GM12878 (cell line): Measurements from ENCODE around the gene SF1. TPM values are rescaled to one million over a fixed set of nuclear protein-coding genes. Genes with fewer than 3 reads are reported as not detected.

Experiments used
- ATAC-seq: fragments of 200-7000 bp; cut with Tn5 transposase; 3 replicates; pipeline ENCODE4 v1.9.1; 2020; ENCODE audit warnings: mild to moderate bottlenecking, moderate library complexity
- BruUV-seq: library from RNA; stranded (reverse); fragments of 400-500 nt; replicated peaks from 2 replicates; lab custom pipeline; 2021; lab: Mats Ljungman, UMichigan
- CTCF ChIA-PET: fragments of 300-600 bp; sonication (Branson Sonifier 250); formaldehyde crosslinking; extraction: SDS; loops from one replicate; lab custom pipeline; 2021; ENCODE audit warnings: inconsistent platforms; lab: Yijun Ruan, JAX
- POLR2A ChIA-PET: fragments of 350-600 bp; formaldehyde crosslinking; extraction: SDS; loops from one replicate; lab custom pipeline; 2021; ENCODE audit warnings: inconsistent platforms; lab: Charles Lee
- RAD21 ChIA-PET: fragments of 300-600 bp; sonication (Branson Sonifier 250); formaldehyde crosslinking; loops from one replicate; lab custom pipeline; 2023; ENCODE audit warnings: antibody characterized with exemption; ENCODE audit not compliant: unreplicated experiment; lab: Charles Lee
- SMC1A ChIA-PET: fragments of 300-600 bp; sonication (Branson Sonifier 250); formaldehyde crosslinking; loops from one replicate; lab custom pipeline; 2023; ENCODE audit not compliant: unreplicated experiment, uncharacterized antibody; lab: Charles Lee
- DNase-seq: peaks from one replicate; pipeline ENCODE4 v3.0.0-alpha.2; 2011; ENCODE audit warnings: low read depth, low spot score
- FAIRE-seq: peaks from 3 replicates; lab custom pipeline; 2011; peaks lifted over from hg19 to GRCh38; lab: Jason Lieb, UNC
- H2AFZ ChIP-seq: 2 replicates; pipeline ENCODE4 v1.6.0; 2011; ENCODE audit warnings: low read depth, low read length, control low read depth; ENCODE audit not compliant: control insufficient read depth
- H3K27ac ChIP-seq: 2 replicates; pipeline ENCODE4 v1.5.1; 2011; ENCODE audit warnings: control low read depth; ENCODE audit not compliant: control insufficient read depth, insufficient read depth
- H3K27me3 ChIP-seq, 2 experiments: replicated peaks in 1 of 2; 2 replicates each; pipeline versions ENCODE4 v1.6.0 to v1.6.1; 2011; ENCODE audit warnings: low read length in 1 of 2; ENCODE audit not compliant: control insufficient read depth in 2 of 2, insufficient read depth in 2 of 2
- H3K36me3 ChIP-seq, 2 experiments: 2 replicates each; pipeline ENCODE4 v1.5.1; 2011; ENCODE audit warnings: low read length in 1 of 2; ENCODE audit not compliant: control insufficient read depth in 2 of 2, insufficient read depth in 2 of 2
- H3K4me1 ChIP-seq: 2 replicates; pipeline ENCODE4 v1.6.1; 2011; ENCODE audit warnings: mild to moderate bottlenecking, low read length, moderate library complexity, mixed read lengths; ENCODE audit not compliant: control insufficient read depth, insufficient read depth
- H3K4me2 ChIP-seq: 2 replicates; pipeline ENCODE4 v1.6.0; 2011; ENCODE audit warnings: control low read depth; ENCODE audit not compliant: control insufficient read depth, insufficient read depth
- H3K4me3 ChIP-seq: fragments of 200-600 bp; sonication (generic); 2 replicates; pipeline ENCODE4 v1.5.1; 2016
- H3K79me2 ChIP-seq: 2 replicates; pipeline ENCODE4 v1.6.0; 2011; ENCODE audit warnings: low read length; ENCODE audit not compliant: control insufficient read depth, insufficient read depth
- H3K9ac ChIP-seq: 2 replicates; pipeline ENCODE4 v1.8.0; 2011; ENCODE audit warnings: low read length, control low read depth, mixed read lengths; ENCODE audit not compliant: control insufficient read depth, insufficient read depth
- H3K9me3 ChIP-seq: replicated peaks from 3 replicates; pipeline ENCODE4 v1.5.1; 2011; ENCODE audit warnings: mild to moderate bottlenecking, low read length; ENCODE audit not compliant: control insufficient read depth, insufficient read depth
- H4K20me1 ChIP-seq: 2 replicates; pipeline ENCODE4 v1.6.0; 2011; ENCODE audit not compliant: control insufficient read depth, insufficient read depth
- ASH2L ChIP-seq: fragments of 300-600, 200-600 bp; sonication (generic); IDR thresholded peaks from 2 replicates; pipeline ENCODE4 v1.6.1; 2017; ENCODE audit warnings: low read depth, mild to moderate bottlenecking, borderline replicate concordance
- HDAC6 ChIP-seq: fragments of 200-600 bp; sonication (generic); IDR thresholded peaks from one replicate; pipeline ENCODE4 v1.8.0; 2017; ENCODE audit warnings: antibody characterized with exemption; ENCODE audit not compliant: unreplicated experiment
- NFYB ChIP-seq: IDR thresholded peaks from 2 replicates; pipeline ENCODE4 v1.6.1; 2011; ENCODE audit warnings: low read depth, mild to moderate bottlenecking, low read length, improper control_type of control experiment, moderate library complexity; ENCODE audit not compliant: insufficient read depth
- PML ChIP-seq: IDR thresholded peaks from 2 replicates; pipeline ENCODE4 v1.6.1; 2012; ENCODE audit warnings: low read length, inconsistent platforms
- SMAD1 ChIP-seq: fragments of 450-650 bp; IDR thresholded peaks from 2 replicates; pipeline ENCODE4 v1.6.1; 2018; ENCODE audit warnings: mild to moderate bottlenecking, low read depth; ENCODE audit not compliant: partially characterized antibody
- SMAD5 ChIP-seq: IDR thresholded peaks from 2 replicates; pipeline ENCODE4 v1.6.1; 2016; ENCODE audit warnings: antibody characterized with exemption, low read depth
- SREBF2 ChIP-seq: IDR thresholded peaks from 2 replicates; pipeline ENCODE4 v1.6.1; 2012; ENCODE audit warnings: mild to moderate bottlenecking, low read length
- SUZ12 ChIP-seq: fragments of 200-600 bp; sonication (generic); IDR thresholded peaks from one replicate; pipeline ENCODE4 v1.6.1; 2018; ENCODE audit warnings: antibody characterized with exemption, mild to moderate bottlenecking; ENCODE audit not compliant: unreplicated experiment
- ZNF384 ChIP-seq: IDR thresholded peaks from 2 replicates; pipeline ENCODE4 v1.6.1; 2012; ENCODE audit warnings: low read depth, mild to moderate bottlenecking, low read length, improper control_type of control experiment, borderline replicate concordance
- WGBS: methylation state at CpG from one replicate; pipeline ENCODE4 v1.1.6; 2016; ENCODE audit warnings: low lambda C conversion rate; ENCODE audit not compliant: insufficient replicate concordance, insufficient coverage; ENCODE audit errors: missing lambda C conversion rate; 5-methylcytosine and 5-hydroxymethylcytosine counted together
- in situ Hi-C: fragments of 300-500 bp; cut with MboI; formaldehyde crosslinking; loops from 9 replicates; pipeline ENCODE4 v1.14.3; 2018; ENCODE audit warnings: mixed read lengths
- intact Hi-C: fragments of 100-400 bp; cut with micrococcal nuclease; formaldehyde crosslinking; loops from one replicate; pipeline ENCODE4 v1.14.2; 2022; ENCODE audit not compliant: unreplicated experiment
- polyA plus RNA-seq, 11 experiments: library from polyadenylated mRNA; depleted of rRNA in 4 of 11; unstranded in 6 of 11; stranded (reverse) in 5 of 11; fragments of >200 nt; fragmentation: Nextera tagmentation in 4 of 11; fragmentation: Illumina TruSeq in 1 of 11; extraction: Ambion mirVana in 4 of 11; extraction: Trizol in 1 of 11; gene quantifications; 1 replicate in 1 of 11; 2 replicates in 10 of 11; pipeline versions ENCODE4 v1.2.1 to v1.2.3, GENCODE V29; 2011 to 2016; ENCODE audit warnings: inconsistent platforms in 2 of 11, missing spikeins in 2 of 11, low read depth in 1 of 11
- total RNA-seq, 4 experiments: library from RNA; depleted of rRNA in 3 of 4; stranded (reverse); fragments of >200 nt in 3 of 4; fragmentation: Illumina TruSeq in 1 of 4; extraction: Trizol in 1 of 4; gene quantifications; 2 replicates each; pipeline versions ENCODE4 v1.2.1 to v1.2.3, GENCODE V29; 2013 to 2021
- TF ChIP-seq, protein P1 (sequence below): fragments of 150-350 bp; IDR thresholded peaks from 2 replicates; pipeline ENCODE4 v1.6.1; 2014; ENCODE audit warnings: mild to moderate bottlenecking, low read depth, low read length
- TF ChIP-seq, protein P2 (sequence below): fragments of 450-650 bp; IDR thresholded peaks from 2 replicates; pipeline ENCODE4 v1.6.1; 2016; ENCODE audit warnings: mild to moderate bottlenecking

The SF1 gene
- total and polyA plus RNA-seq, 10 of the 15 experiments (the other 5 are each of a cell fraction or from before 2014, with no cell fraction given), result 13.6 to 337 (median 103) TPM

DNA sequence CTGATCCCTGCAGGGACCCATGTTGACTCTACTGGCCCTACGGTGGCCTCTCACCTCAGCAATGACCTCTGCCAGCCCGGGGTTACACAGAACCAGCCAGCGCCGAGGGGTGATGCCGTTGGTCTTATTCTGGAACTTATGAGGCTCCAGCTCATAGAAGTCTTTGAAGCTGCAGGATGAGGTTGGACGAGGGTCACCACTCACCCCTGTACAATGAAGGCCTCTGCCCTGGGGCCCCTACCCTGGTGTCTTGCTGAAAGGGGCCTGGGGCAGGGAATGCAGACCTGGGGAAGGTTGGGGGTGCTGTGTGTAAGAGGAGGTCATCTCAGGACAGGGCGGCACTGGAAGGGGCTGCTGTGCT is 25.3 kb downstream of the SF1 start (continued):
- TF ChIP-seq SREBF2, result no peak
- no peak for TF ChIP-seq SMAD1
- TF ChIP-seq, protein P1, sequence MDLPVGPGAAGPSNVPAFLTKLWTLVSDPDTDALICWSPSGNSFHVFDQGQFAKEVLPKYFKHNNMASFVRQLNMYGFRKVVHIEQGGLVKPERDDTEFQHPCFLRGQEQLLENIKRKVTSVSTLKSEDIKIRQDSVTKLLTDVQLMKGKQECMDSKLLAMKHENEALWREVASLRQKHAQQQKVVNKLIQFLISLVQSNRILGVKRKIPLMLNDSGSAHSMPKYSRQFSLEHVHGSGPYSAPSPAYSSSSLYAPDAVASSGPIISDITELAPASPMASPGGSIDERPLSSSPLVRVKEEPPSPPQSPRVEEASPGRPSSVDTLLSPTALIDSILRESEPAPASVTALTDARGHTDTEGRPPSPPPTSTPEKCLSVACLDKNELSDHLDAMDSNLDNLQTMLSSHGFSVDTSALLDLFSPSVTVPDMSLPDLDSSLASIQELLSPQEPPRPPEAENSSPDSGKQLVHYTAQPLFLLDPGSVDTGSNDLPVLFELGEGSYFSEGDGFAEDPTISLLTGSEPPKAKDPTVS, result no peak
- no peak for TF ChIP-seq NFYB
- no peak for TF ChIP-seq ZNF384

DNA sequence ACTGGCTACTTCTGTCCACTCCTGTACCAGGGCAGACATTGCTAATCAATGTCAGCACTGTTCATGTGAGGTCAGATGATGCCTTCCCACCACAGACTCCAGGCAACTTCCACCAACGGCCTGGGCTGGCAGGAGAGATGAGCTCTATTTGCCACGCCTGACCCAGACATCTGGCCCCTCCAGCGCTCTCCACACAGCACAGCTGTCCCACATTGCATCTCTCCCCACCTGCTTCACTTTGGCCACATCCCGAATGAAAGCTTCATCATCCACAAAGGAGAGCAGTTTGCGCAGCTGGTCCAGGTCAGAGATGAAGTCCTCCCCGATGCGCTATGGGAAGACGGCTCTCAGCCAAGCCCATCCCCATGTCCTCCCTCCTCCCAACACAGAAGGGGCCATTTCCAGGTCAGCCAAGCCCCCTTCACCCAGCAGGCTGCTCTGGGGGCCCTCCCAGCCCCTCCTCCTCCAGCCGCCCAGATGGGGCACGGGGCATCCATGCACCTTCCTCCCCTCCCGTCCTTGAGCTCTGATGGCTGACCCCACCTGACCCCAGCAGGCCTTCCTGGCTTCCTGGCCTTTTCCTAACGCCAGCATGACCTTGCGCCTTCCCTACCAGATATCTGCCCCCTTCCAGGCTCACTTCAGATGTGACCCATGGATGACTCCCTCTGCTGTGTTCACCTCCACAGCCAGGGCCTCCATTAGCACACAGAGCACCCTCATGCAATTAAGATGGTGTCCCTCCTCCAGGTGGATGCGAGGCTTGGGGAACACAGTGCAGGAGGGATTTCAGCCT is 26.0 kb downstream of the SF1 start:
- no peaks in the 10 kb centered on the region for H3K4me1 ChIP-seq
- H3K27ac ChIP-seq, result no peak overlapping the region
- RAD21 ChIA-PET, result no interaction called here
- H3K9me3 ChIP-seq, result no peaks in the 10 kb centered on the region
- no peak for FAIRE-seq
- H3K4me2 ChIP-seq, result no peak overlapping the region
- DNase-seq, result no peak
- no peak overlapping the region for H2AFZ ChIP-seq
- in situ Hi-C loops, result no loop called here
- intact Hi-C loops, result no loop called here
- H3K9ac ChIP-seq, result no peak overlapping the region
- no peak overlapping the region for H3K4me3 ChIP-seq
- H3K36me3 ChIP-seq, result no peaks in the 10 kb centered on the region
- SMC1A ChIA-PET, result interaction anchor here (0.6 kb wide), 1 partner anchor 98 kb away, joined by 3 read pairs; no protein-coding TSS in a partner anchor
- POLR2A ChIA-PET, result interaction anchor here (1.2 to 1.4 kb wide), 2 partner anchors 11 to 26 kb away, joined by 3 to 4 read pairs; no protein-coding TSS in a partner anchor
- H3K79me2 ChIP-seq, result no peaks in the 10 kb centered on the region
- WGBS, result 78% methylated on average over 14 of the region's 14 CpGs
- CTCF ChIA-PET, result no interaction called here
- TF ChIP-seq SUZ12, result no peak
- no peak for TF ChIP-seq PML
- TF ChIP-seq SMAD5, result no peak
- TF ChIP-seq, protein P2, sequence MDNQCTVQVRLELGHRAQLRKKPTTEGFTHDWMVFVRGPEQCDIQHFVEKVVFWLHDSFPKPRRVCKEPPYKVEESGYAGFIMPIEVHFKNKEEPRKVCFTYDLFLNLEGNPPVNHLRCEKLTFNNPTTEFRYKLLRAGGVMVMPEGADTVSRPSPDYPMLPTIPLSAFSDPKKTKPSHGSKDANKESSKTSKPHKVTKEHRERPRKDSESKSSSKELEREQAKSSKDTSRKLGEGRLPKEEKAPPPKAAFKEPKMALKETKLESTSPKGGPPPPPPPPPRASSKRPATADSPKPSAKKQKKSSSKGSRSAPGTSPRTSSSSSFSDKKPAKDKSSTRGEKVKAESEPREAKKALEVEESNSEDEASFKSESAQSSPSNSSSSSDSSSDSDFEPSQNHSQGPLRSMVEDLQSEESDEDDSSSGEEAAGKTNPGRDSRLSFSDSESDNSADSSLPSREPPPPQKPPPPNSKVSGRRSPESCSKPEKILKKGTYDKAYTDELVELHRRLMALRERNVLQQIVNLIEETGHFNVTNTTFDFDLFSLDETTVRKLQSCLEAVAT, result 0 out of 2 replicates have a peak, but pooled peaks have one; percentile 29
- no peak for TF ChIP-seq HDAC6
- no peak for TF ChIP-seq ASH2L
- ATAC-seq, result no peak
- BruUV-seq, result no TSS peak
- H3K27me3 ChIP-seq, result no peaks in the 10 kb centered on the region
- no peaks in the 10 kb centered on the region for H4K20me1 ChIP-seq
